CD14-positive monocyte (primary cell): Measurements from ENCODE around the gene MAPK1IP1L. TPM values are rescaled to one million over a fixed set of nuclear protein-coding genes. Genes with fewer than 3 reads are reported as not detected.

Source experiments
- DNase-seq, 3 donors: peaks; one replicate each; pipeline ENCODE4 v3.0.0-alpha.2; 2011 to 2022
- H2AFZ ChIP-seq: 2 replicates; pipeline ENCODE4 v1.6.0; 2012; ENCODE audit warnings: mild to moderate bottlenecking, low read depth, low read length, inconsistent platforms; ENCODE audit not compliant: insufficient read depth, poor library complexity, severe bottlenecking
- H3K27ac ChIP-seq, 2 donors: 1 replicate in 1 of 2; 2 replicates in 1 of 2; pipeline ENCODE4 v1.5.1; 2012 to 2013; ENCODE audit warnings: low read length in 2 of 2, control low read depth in 1 of 2, inconsistent platforms in 1 of 2, low read depth in 1 of 2, mild to moderate bottlenecking in 1 of 2
- H3K27me3 ChIP-seq, 2 donors: one replicate each; pipeline versions ENCODE4 v1.6.0 to v1.6.1; 2011 to 2013; ENCODE audit warnings: low read length in 2 of 2; ENCODE audit not compliant: control insufficient read depth in 2 of 2, insufficient read depth in 2 of 2
- H3K36me3 ChIP-seq, 2 donors: replicated peaks in 1 of 2; 1 replicate in 1 of 2; 2 replicates in 1 of 2; pipeline versions ENCODE4 v1.5.1 to v1.6.1; 2012 to 2013; ENCODE audit warnings: low read length in 2 of 2, control low read depth in 1 of 2, inconsistent platforms in 1 of 2, mild to moderate bottlenecking in 1 of 2; ENCODE audit not compliant: insufficient read depth in 2 of 2, control insufficient read depth in 1 of 2
- H3K4me1 ChIP-seq, 2 donors: 1 replicate in 1 of 2; 2 replicates in 1 of 2; pipeline versions ENCODE4 v1.5.1 to v1.6.1; 2012 to 2013; ENCODE audit warnings: low read length in 2 of 2, control low read depth in 1 of 2, inconsistent platforms in 1 of 2, mild to moderate bottlenecking in 1 of 2, moderate library complexity in 1 of 2; ENCODE audit not compliant: insufficient read depth in 2 of 2, control insufficient read depth in 1 of 2
- H3K4me2 ChIP-seq: replicated peaks from 2 replicates; pipeline ENCODE3; 2012; ENCODE audit warnings: low read length, moderate library complexity, mild to moderate bottlenecking; ENCODE audit not compliant: poor library complexity, severe bottlenecking; ENCODE audit errors: extremely low read depth
- H3K4me3 ChIP-seq, 3 experiments: fragments of 200-600 bp in 1 of 3; sonication (generic) in 1 of 3; replicated peaks in 1 of 3; 1 replicate in 2 of 3; 2 replicates in 1 of 3; pipeline ENCODE4 v1.5.1; 2011 to 2013; ENCODE audit warnings: low read length in 3 of 3, mild to moderate bottlenecking in 3 of 3, control low read depth in 2 of 3, low read depth in 2 of 3, inconsistent platforms in 1 of 3, moderate library complexity in 1 of 3
- H3K79me2 ChIP-seq: 2 replicates; pipeline ENCODE4 v1.6.0; 2012; ENCODE audit warnings: mild to moderate bottlenecking, control low read depth, inconsistent platforms, low read length, moderate library complexity; ENCODE audit not compliant: insufficient read depth
- H3K9ac ChIP-seq: 2 replicates; pipeline ENCODE4 v1.6.0; 2017; ENCODE audit warnings: low read length, mild to moderate bottlenecking; ENCODE audit not compliant: insufficient read depth, poor library complexity, severe bottlenecking
- H3K9me3 ChIP-seq, 2 donors: replicated peaks in 1 of 2; 1 replicate in 1 of 2; 2 replicates in 1 of 2; pipeline versions ENCODE4 v1.5.1 to v1.6.1; 2012 to 2013; ENCODE audit warnings: low read length in 2 of 2, control low read depth in 1 of 2; ENCODE audit not compliant: control insufficient read depth in 1 of 2, insufficient read depth in 1 of 2
- H4K20me1 ChIP-seq: 2 replicates; pipeline ENCODE4 v1.6.0; 2012; ENCODE audit warnings: mild to moderate bottlenecking, low read length, control low read depth, moderate library complexity; ENCODE audit not compliant: insufficient read depth
- H3K27ac Mint-ChIP-seq, 7 donors: one replicate each; pipeline ENCODE4 v1.8.0; 2020; ENCODE audit warnings: mild to moderate bottlenecking in 7 of 7, mixed read lengths in 7 of 7, moderate library complexity in 6 of 7, inconsistent platforms in 2 of 7
- H3K27me3 Mint-ChIP-seq, 3 donors: one replicate each; pipeline ENCODE4 v1.8.0; 2021 to 2022; ENCODE audit warnings: low read depth in 3 of 3, mild to moderate bottlenecking in 3 of 3, mixed read lengths in 3 of 3, moderate library complexity in 3 of 3, inconsistent platforms in 1 of 3
- H3K36me3 Mint-ChIP-seq, 2 donors: one replicate each; pipeline ENCODE4 v1.8.0; 2020; ENCODE audit warnings: mixed read lengths in 2 of 2, inconsistent platforms in 1 of 2, mild to moderate bottlenecking in 1 of 2
- H3K4me1 Mint-ChIP-seq: one replicate; pipeline ENCODE4 v1.8.0; 2020; ENCODE audit warnings: mild to moderate bottlenecking, mixed read lengths
- H3K4me3 Mint-ChIP-seq, 2 donors: one replicate each; pipeline ENCODE4 v1.8.0; 2020; ENCODE audit warnings: mild to moderate bottlenecking in 2 of 2, mixed read lengths in 2 of 2, moderate library complexity in 1 of 2
- H3K9me3 Mint-ChIP-seq, 7 donors: one replicate each; pipeline ENCODE4 v1.8.0; 2020 to 2022; ENCODE audit warnings: mixed read lengths in 7 of 7, mild to moderate bottlenecking in 6 of 7, moderate library complexity in 6 of 7, inconsistent platforms in 2 of 7
- CTCF ChIP-seq: fragments of 200-600 bp; IDR thresholded peaks from one replicate; pipeline ENCODE4 v1.8.0; 2022; ENCODE audit warnings: antibody characterized with exemption, mild to moderate bottlenecking
- WGBS: methylation state at CpG from one replicate; pipeline ENCODE4 v1.1.5; 2013; ENCODE audit warnings: missing lambda C conversion rate; ENCODE audit not compliant: insufficient coverage; 5-methylcytosine and 5-hydroxymethylcytosine counted together
- intact Hi-C, 2 donors: fragments of 100-400 bp; cut with micrococcal nuclease; formaldehyde crosslinking; loops; one replicate each; pipeline versions ENCODE4 v1.15.0 to v1.15.1; 2023
- polyA minus RNA-seq: library from RNA; depleted of rRNA, polyadenylated mRNA; stranded (reverse); fragments of >200 nt; gene quantifications from 2 replicates; pipeline ENCODE4 v1.2.3, GENCODE V29; 2012
- polyA plus RNA-seq, 3 donors: library from polyadenylated mRNA; depleted of rRNA in 1 of 3; unstranded in 2 of 3; stranded (reverse) in 1 of 3; fragments of 300-500 nt in 2 of 3; fragments of >200 nt in 1 of 3; fragmentation: Illumina TruSeq in 2 of 3; gene quantifications; 1 replicate in 2 of 3; 2 replicates in 1 of 3; pipeline ENCODE4 v1.2.3, GENCODE V29; 2012 to 2021
- total RNA-seq, 12 experiments: library from RNA in 1 of 12; stranded (reverse) in 1 of 12; fragments of 120-200 nt in 1 of 12; gene quantifications; one replicate each; pipeline ENCODE4 v1.2.4 and lab custom pipeline; 2013 to 2026; ENCODE audit warnings: mixed read lengths in 6 of 12, inconsistent platforms in 1 of 12

Gene MAPK1IP1L
- 25.2 TPM for total RNA-seq (2013)
- 10 to 100 TPM; 44.8 to 89.8 (median 67.8) TPM for polyA plus RNA-seq
- polyA minus RNA-seq = 18.4 and 45.6 TPM in 2 replicates
- 69.3 to 258 (median 105) reads per million in 11 experiments for total RNA-seq (lab: John Stamatoyannopoulos, UW)

DNA sequence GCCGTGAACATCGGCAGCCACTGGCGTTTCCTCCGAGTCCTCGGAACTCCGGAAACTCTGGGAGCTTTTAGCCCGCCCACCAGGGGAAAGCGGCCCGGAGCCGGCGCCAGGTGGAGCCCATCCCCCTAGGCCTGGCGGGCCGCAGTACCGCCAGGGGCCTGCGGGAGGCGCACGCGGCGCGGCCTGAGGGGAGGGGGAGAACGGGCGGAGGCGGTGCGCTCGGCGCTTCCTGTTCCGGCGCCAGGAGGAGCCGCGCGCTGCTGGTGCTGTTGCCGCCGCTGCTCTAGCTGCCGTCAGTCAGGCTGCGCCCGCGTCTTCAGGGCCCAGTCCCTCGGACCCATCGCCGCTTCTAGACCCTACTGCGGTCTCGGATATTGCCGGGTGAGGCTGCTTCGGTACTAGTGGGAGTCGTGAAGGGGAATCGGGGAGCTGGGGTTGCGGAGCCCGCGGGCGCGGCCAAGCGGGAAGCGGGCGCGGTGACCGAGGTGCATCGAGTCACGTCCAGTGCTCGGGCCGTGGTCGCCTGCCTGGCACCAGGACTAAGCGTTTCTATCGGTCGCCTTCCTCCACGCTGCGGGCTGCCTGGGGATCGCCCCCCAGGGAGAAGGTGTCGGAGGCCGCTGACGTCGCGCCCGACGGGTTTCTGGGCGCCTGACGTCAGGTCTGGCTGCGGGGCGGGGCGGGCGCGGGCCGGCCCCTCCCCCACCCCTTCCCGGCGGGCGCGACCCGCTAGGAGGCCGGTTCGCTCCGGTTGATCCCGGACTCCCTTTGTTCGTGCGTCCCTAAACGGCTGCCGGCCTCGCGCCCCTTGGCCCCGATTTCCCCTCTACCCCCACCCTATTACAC lies at the start of gene MAPK1IP1L:
Gene MAPK1IP1L, plus strand, starts transcription at position 225 of the 846 bp plus-strand sequence. CDS start 10,037 bp downstream, outside the sequence.
- Histone ChIP-seq H3K27me3 (no peaks in the 10 kb centered on the region), H3K36me3 (peaks cover 0 to 20% of the 10 kb centered on the region in 2 donors), H3K79me2 (peaks cover 52% of the 10 kb centered on the region), H3K4me3 (peak within 1 kb of the TSS; percentile 89 to 94 (median 90)), H3K27ac (peak within 1 kb of the TSS; percentile 91 to 99), H3K9ac (peak within 1 kb of the TSS; percentile 99), H2AFZ (peak within 1 kb of the TSS; percentile 70), H3K4me1 (peaks cover 17 to 19% of the 10 kb centered on the region in 2 donors), H3K4me2 (peak within 1 kb of the TSS; percentile 92), H3K9me3 (no peaks in the 10 kb centered on the region), H4K20me1 (peaks cover 47% of the 10 kb centered on the region)
- WGBS = under 1% methylated on average over 67 of the region's 98 CpGs
- H3K27ac Mint-ChIP-seq = peak within 1 kb of the TSS; percentile 95 to 98 (median 97)
- peaks cover 12 to 22% of the 10 kb centered on the region in 2 donors for H3K36me3 Mint-ChIP-seq
- H3K9me3 Mint-ChIP-seq = no peaks in the 10 kb centered on the region
- peak within 1 kb of the TSS; percentile 83 to 90 for H3K4me3 Mint-ChIP-seq
- DNase-seq = peak; percentile 85 to 86 (median 86)
- peak; percentile 100 for TF ChIP-seq CTCF
- peaks cover 27% of the 10 kb centered on the region for H3K4me1 Mint-ChIP-seq
- peaks cover 0 to 3% (median 2%) of the 10 kb centered on the region in 3 donors for H3K27me3 Mint-ChIP-seq
- intact Hi-C loops = loop anchor here in 1 of 2 donors (5.0 kb wide), 1 partner anchor 36 kb away; no protein-coding TSS in a partner anchor

DNA sequence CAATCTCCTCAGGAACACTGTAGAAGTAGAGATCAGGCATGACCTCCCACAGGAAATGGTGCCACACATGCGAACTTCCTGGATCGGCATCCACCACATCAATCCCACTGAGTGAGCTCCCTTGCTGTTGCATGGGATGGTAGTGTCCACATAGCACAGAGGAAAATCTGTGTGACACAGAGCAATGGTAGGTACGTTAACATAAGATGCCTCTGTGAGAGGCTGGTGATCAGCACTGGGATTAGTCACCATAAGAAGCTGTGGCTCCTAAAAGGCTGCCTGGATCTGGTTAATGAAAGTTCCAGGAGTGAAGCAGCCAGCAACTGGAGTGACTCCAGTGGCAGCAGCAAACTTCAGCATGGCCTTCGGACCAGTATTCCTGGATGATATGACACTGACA lies 46.4 kb upstream of the MAPK1IP1L start:
- Mint-ChIP-seq H3K4me3 (no peak overlapping the region), H3K36me3 (peaks cover 26 to 34% of the 10 kb centered on the region in 2 donors), H3K9me3 (peaks cover 0 to 2% (median 0%) of the 10 kb centered on the region in 7 donors), H3K27ac (no peak overlapping the region), H3K27me3 (peaks cover 0 to 3% (median 0%) of the 10 kb centered on the region in 3 donors), H3K4me1 (peaks cover 13% of the 10 kb centered on the region)
- H3K36me3 ChIP-seq = peaks cover 6 to 28% of the 10 kb centered on the region in 2 donors
- DNase-seq = no peak
- H3K4me3 ChIP-seq = no peak overlapping the region
- H3K27ac ChIP-seq = no peak overlapping the region
- H3K9ac ChIP-seq = no peak overlapping the region
- H3K4me1 ChIP-seq = peaks cover 6 to 12% of the 10 kb centered on the region in 2 donors
- no peak overlapping the region for H3K4me2 ChIP-seq
- no peaks in the 10 kb centered on the region for H3K27me3 ChIP-seq
- H2AFZ ChIP-seq = no peak overlapping the region
- no peaks in the 10 kb centered on the region for H3K79me2 ChIP-seq
- intact Hi-C loops = no loop called here
- TF ChIP-seq CTCF = no peak
- no peaks in the 10 kb centered on the region for H3K9me3 ChIP-seq
- no peaks in the 10 kb centered on the region for H4K20me1 ChIP-seq
- 90% methylated on average over 2 of the region's 4 CpGs for WGBS
